SK-N-SH (cell line): ENCODE measurements around the gene AIF1L. TPM values are rescaled to one million over a fixed set of nuclear protein-coding genes. Genes with fewer than 3 reads are reported as not detected.

Experiments
- CTCF ChIA-PET: fragments of 300-600, 350-600 bp; formaldehyde crosslinking; extraction: SDS; loops from one replicate; lab custom pipeline; 2021; lab: Yijun Ruan, JAX
- POLR2A ChIA-PET: fragments of 350-600 bp; sonication (Branson Sonifier 250); formaldehyde crosslinking; extraction: SDS; loops from one replicate; lab custom pipeline; 2020; ENCODE audit warnings: antibody characterized with exemption, inconsistent platforms; lab: Yijun Ruan, JAX
- DNase-seq: peaks from one replicate; pipeline ENCODE4 v3.0.0; 2012
- H2AFZ ChIP-seq: fragments of 200-600 bp; sonication (generic); 2 replicates; pipeline ENCODE4 v1.8.1; 2016; ENCODE audit warnings: antibody characterized with exemption, mild to moderate bottlenecking, low read depth
- H3F3A ChIP-seq: fragments of 200-600 bp; sonication (generic); replicated peaks from 2 replicates; pipeline ENCODE3; 2016; ENCODE audit warnings: antibody characterized with exemption, mild to moderate bottlenecking; ENCODE audit not compliant: insufficient read depth
- H3K27ac ChIP-seq, 2 experiments: fragments of 200-500 bp in 1 of 2; fragments of 200-600 bp in 1 of 2; sonication (Bioruptor generic) in 1 of 2; sonication (generic), shearing (Covaris generic) in 1 of 2; 2 replicates each; pipeline versions ENCODE4 v1.5.1 to v1.6.1; 2014 to 2016; ENCODE audit warnings: low read depth in 2 of 2, inconsistent platforms in 1 of 2, low read length in 1 of 2, mild to moderate bottlenecking in 1 of 2, mixed read lengths in 1 of 2
- H3K27me3 ChIP-seq: fragments of 200-600 bp; sonication (generic), shearing (Covaris generic); 2 replicates; pipeline ENCODE4 v1.6.1; 2016; ENCODE audit warnings: mixed run types; ENCODE audit not compliant: insufficient read depth
- H3K36me3 ChIP-seq, 2 experiments: fragments of 200-500 bp in 1 of 2; fragments of 200-600 bp in 1 of 2; sonication (Bioruptor generic) in 1 of 2; sonication (generic) in 1 of 2; replicated peaks in 1 of 2; 2 replicates each; pipeline versions ENCODE3 to v1.5.1; 2014 to 2016; ENCODE audit warnings: low read length in 1 of 2, mild to moderate bottlenecking in 1 of 2; ENCODE audit not compliant: insufficient read depth in 2 of 2, control insufficient read depth in 1 of 2
- H3K4me1 ChIP-seq, 2 experiments: fragments of 200-500 bp in 1 of 2; fragments of 200-600 bp in 1 of 2; sonication (Bioruptor generic) in 1 of 2; sonication (generic), shearing (Covaris generic) in 1 of 2; 2 replicates each; pipeline versions ENCODE4 v1.5.1 to v1.6.1; 2014 to 2016; ENCODE audit warnings: low read depth in 1 of 2, low read length in 1 of 2, mixed run types in 1 of 2; ENCODE audit not compliant: insufficient read depth in 2 of 2, control insufficient read depth in 1 of 2
- H3K4me2 ChIP-seq: fragments of 200-600 bp; sonication (generic), shearing (Covaris generic); 2 replicates; pipeline ENCODE4 v1.6.1; 2017; ENCODE audit warnings: mixed run types
- H3K4me3 ChIP-seq, 2 experiments: fragments of 200-500 bp in 1 of 2; fragments of 200-600 bp in 1 of 2; sonication (Bioruptor generic) in 1 of 2; sonication (generic), shearing (Covaris generic) in 1 of 2; 2 replicates each; pipeline versions ENCODE4 v1.5.1 to v1.8.1; 2014 to 2016; ENCODE audit warnings: low read depth in 2 of 2, inconsistent platforms in 1 of 2, low read length in 1 of 2, mild to moderate bottlenecking in 1 of 2, mixed read lengths in 1 of 2, moderate library complexity in 1 of 2
- H3K79me2 ChIP-seq: fragments of 200-600 bp; sonication (generic); 2 replicates; pipeline ENCODE4 v1.8.1; 2017; ENCODE audit warnings: mild to moderate bottlenecking; ENCODE audit not compliant: insufficient read depth
- H3K9ac ChIP-seq: fragments of 200-600 bp; sonication (generic); 2 replicates; pipeline ENCODE4 v1.6.1; 2017; ENCODE audit warnings: mixed run types
- H3K9me2 ChIP-seq: fragments of 200-600 bp; sonication (generic); 2 replicates; pipeline ENCODE4 v1.6.1; 2017; ENCODE audit warnings: mixed run types
- H3K9me3 ChIP-seq: fragments of 200-600 bp; sonication (generic); 2 replicates; pipeline ENCODE4 v1.6.1; 2017; ENCODE audit warnings: mixed run types, mild to moderate bottlenecking, moderate library complexity
- H4K20me1 ChIP-seq: fragments of 200-600 bp; sonication (generic); 2 replicates; pipeline ENCODE4 v1.6.1; 2017; ENCODE audit warnings: mild to moderate bottlenecking, mixed run types; ENCODE audit not compliant: insufficient read depth
- EP300 ChIP-seq, 2 experiments: IDR thresholded peaks; 2 replicates each; pipeline versions ENCODE4 v1.4.0 to v1.6.1; 2012; ENCODE audit warnings: borderline replicate concordance in 1 of 2, low read depth in 1 of 2, low read length in 1 of 2
- FOXJ3 ChIP-seq: sonication (generic); formaldehyde crosslinking; IDR thresholded peaks from 2 replicates; pipeline ENCODE4 v1.5.1; 2020; ENCODE audit warnings: mild to moderate bottlenecking, missing genetic modification reagents
- FOXM1 ChIP-seq: IDR thresholded peaks from 2 replicates; pipeline ENCODE4 v1.4.0; 2012; ENCODE audit warnings: low read depth, mild to moderate bottlenecking
- GABPA ChIP-seq: IDR thresholded peaks from 2 replicates; pipeline ENCODE4 v1.4.0; 2012; ENCODE audit warnings: low read depth, mild to moderate bottlenecking
- MEF2A ChIP-seq: IDR thresholded peaks from 2 replicates; pipeline ENCODE4 v1.4.0; 2012; ENCODE audit warnings: low read depth, borderline replicate concordance
- NFIC ChIP-seq: IDR thresholded peaks from 2 replicates; pipeline ENCODE4 v1.4.0; 2012; ENCODE audit warnings: borderline replicate concordance
- NRF1 ChIP-seq: IDR thresholded peaks from 2 replicates; pipeline ENCODE4 v1.6.1; 2012; ENCODE audit warnings: low read depth, mild to moderate bottlenecking, low read length
- RFX5 ChIP-seq: IDR thresholded peaks from 2 replicates; pipeline ENCODE4 v1.6.1; 2012; ENCODE audit warnings: mild to moderate bottlenecking, improper control_type of control experiment, low read length
- SIN3A ChIP-seq: IDR thresholded peaks from 2 replicates; pipeline ENCODE4 v1.6.1; 2012; ENCODE audit warnings: low read depth, mild to moderate bottlenecking, low read length, moderate library complexity, borderline replicate concordance
- SMC3 ChIP-seq: IDR thresholded peaks from 2 replicates; pipeline ENCODE4 v1.6.1; 2012; ENCODE audit warnings: low read depth, low read length, improper control_type of control experiment
- TAF1 ChIP-seq: IDR thresholded peaks from 2 replicates; pipeline ENCODE4 v1.6.1; 2012; ENCODE audit warnings: low read depth, mild to moderate bottlenecking, low read length, moderate library complexity, borderline replicate concordance
- TEAD4 ChIP-seq: IDR thresholded peaks from 2 replicates; pipeline ENCODE4 v1.4.0; 2012; ENCODE audit warnings: mild to moderate bottlenecking, borderline replicate concordance; ENCODE audit not compliant: insufficient read depth
- YY1 ChIP-seq: IDR thresholded peaks from 2 replicates; pipeline ENCODE4 v1.4.0; 2012; ENCODE audit warnings: low read depth, mild to moderate bottlenecking
- WGBS: methylation state at CpG from one replicate; pipeline ENCODE4 v1.1.6; 2017; ENCODE audit warnings: low lambda C conversion rate; 5-methylcytosine and 5-hydroxymethylcytosine counted together
- polyA plus RNA-seq, 3 experiments: library from polyadenylated mRNA; depleted of rRNA; stranded (reverse); fragments of >200 nt; gene quantifications; 2 replicates each; pipeline ENCODE4 v1.2.3, GENCODE V29; 2012
- TF ChIP-seq, protein P1 (sequence below): IDR thresholded peaks from 2 replicates; pipeline ENCODE4; 2012
- TF ChIP-seq, protein P2 (sequence below): fragments of 200-600 bp; sonication (generic); IDR thresholded peaks from 2 replicates; pipeline ENCODE4 v1.6.1; 2017; ENCODE audit warnings: antibody characterized with exemption, mild to moderate bottlenecking, moderate library complexity

AIF1L gene
- polyA plus RNA-seq, 1 of the 3 experiments (the other 2 are of a cell fraction): 0.26 TPM

DNA sequence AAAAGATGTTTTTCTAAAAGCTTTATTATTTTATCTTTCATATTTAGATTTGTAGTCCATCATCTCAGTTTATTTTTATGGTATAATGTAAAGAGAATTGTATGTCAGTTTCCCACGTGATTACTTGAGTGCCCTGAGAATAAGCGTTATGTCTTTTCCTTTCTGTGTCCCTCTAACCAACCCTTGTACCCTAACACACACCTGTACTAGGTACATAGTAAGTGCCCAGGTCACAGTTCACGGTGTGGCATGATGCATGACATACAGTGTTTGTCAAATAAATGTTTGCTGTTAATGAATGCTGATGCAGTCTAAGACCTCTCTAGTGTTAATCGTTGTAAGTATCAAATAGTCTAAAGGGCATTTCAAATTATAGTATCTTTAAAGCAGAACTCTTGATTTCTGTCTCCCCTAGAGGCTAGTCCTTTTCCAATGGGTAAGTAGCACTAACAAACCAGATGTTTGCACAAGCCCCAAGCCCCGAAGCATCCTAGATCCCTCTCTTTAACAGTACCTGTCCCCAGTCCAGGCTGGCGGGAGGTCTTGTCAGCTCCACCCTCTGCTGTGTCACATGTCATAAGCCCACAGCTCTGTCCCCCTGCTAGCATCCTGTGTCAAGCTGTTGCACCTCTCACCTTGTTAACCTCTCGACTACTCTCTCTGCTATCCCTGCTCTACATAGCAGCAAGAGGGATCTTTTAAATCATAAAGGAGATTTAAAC, 52.8 kb downstream of the AIF1L start:
- CTCF ChIA-PET: interaction anchor here (1.0 to 1.8 kb wide), 2 partner anchors 187 kb away, joined by 3 to 7 read pairs; no protein-coding TSS in a partner anchor
- H3K36me3 ChIP-seq: peaks cover 80 to 89% of the 10 kb centered on the region in 2 experiments
- POLR2A ChIA-PET: no interaction called here

GRCh38 chr9:131149688-131150053, 53.3 kb downstream of the AIF1L start:
- Histone ChIP-seq H3F3A (peaks cover 11% of the 10 kb centered on the region), H4K20me1 (no peaks in the 10 kb centered on the region), H3K36me3 (peaks cover 84% of the 10 kb centered on the region in 2 experiments), H3K9me2 (no peaks in the 10 kb centered on the region), H3K9ac (no peak overlapping the region), H2AFZ (no peak overlapping the region), H3K79me2 (no peaks in the 10 kb centered on the region; the same call in 1 of the 2 replicates), H3K4me2 (no peak overlapping the region), H3K27ac (no peak overlapping the region), H3K27me3 (no peaks in the 10 kb centered on the region)
- ChIA-PET POLR2A (no interaction called here), CTCF (interaction anchor here (1.8 kb wide), 1 partner anchor 187 kb away, joined by 7 read pairs; no protein-coding TSS in a partner anchor)
- DNase-seq: no peak
- TF ChIP-seq NFIC (no peak), SIN3A (no peak), TEAD4 (no peak), NRF1 (no peak)
- TF ChIP-seq, all 33 proteins: peak for 0
- no peaks in the 10 kb centered on the region for H3K9me3 ChIP-seq
- H3K4me3 ChIP-seq: no peak overlapping the region
- no peaks in the 10 kb centered on the region for H3K4me1 ChIP-seq
- 80% methylated on average over 5 of the region's 5 CpGs for WGBS

More for the DNA sequence above, 52.8 kb downstream of the AIF1L start:
- Histone ChIP-seq H3K27me3 (no peaks in the 10 kb centered on the region), H3K79me2 (no peaks in the 10 kb centered on the region), H3K9ac (no peak overlapping the region), H3K4me1 (no peaks in the 10 kb centered on the region), H3K4me2 (no peak overlapping the region), H4K20me1 (no peaks in the 10 kb centered on the region), H3K27ac (no peak overlapping the region), H3K9me2 (no peaks in the 10 kb centered on the region), H2AFZ (no peak overlapping the region), H3F3A (peaks cover 11% of the 10 kb centered on the region), H3K9me3 (no peaks in the 10 kb centered on the region), H3K4me3 (no peak overlapping the region)
- TF ChIP-seq SMC3: no peak
- TF ChIP-seq GABPA: no peak
- no peak for TF ChIP-seq YY1
- no peak for TF ChIP-seq TAF1
- TF ChIP-seq, protein P1, sequence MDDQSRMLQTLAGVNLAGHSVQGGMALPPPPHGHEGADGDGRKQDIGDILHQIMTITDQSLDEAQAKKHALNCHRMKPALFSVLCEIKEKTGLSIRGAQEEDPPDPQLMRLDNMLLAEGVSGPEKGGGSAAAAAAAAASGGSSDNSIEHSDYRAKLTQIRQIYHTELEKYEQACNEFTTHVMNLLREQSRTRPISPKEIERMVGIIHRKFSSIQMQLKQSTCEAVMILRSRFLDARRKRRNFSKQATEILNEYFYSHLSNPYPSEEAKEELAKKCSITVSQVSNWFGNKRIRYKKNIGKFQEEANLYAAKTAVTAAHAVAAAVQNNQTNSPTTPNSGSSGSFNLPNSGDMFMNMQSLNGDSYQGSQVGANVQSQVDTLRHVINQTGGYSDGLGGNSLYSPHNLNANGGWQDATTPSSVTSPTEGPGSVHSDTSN: no peak
- no peak for TF ChIP-seq EP300 (IDR thresholded peaks at IDR 0.05; ENCODE audit: borderline replicate concordance in 1 of 2, low read depth in 1 of 2, low read length in 1 of 2)
- no peak for TF ChIP-seq FOXM1
- TF ChIP-seq, protein P2, sequence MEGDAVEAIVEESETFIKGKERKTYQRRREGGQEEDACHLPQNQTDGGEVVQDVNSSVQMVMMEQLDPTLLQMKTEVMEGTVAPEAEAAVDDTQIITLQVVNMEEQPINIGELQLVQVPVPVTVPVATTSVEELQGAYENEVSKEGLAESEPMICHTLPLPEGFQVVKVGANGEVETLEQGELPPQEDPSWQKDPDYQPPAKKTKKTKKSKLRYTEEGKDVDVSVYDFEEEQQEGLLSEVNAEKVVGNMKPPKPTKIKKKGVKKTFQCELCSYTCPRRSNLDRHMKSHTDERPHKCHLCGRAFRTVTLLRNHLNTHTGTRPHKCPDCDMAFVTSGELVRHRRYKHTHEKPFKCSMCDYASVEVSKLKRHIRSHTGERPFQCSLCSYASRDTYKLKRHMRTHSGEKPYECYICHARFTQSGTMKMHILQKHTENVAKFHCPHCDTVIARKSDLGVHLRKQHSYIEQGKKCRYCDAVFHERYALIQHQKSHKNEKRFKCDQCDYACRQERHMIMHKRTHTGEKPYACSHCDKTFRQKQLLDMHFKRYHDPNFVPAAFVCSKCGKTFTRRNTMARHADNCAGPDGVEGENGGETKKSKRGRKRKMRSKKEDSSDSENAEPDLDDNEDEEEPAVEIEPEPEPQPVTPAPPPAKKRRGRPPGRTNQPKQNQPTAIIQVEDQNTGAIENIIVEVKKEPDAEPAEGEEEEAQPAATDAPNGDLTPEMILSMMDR: no peak
- TF ChIP-seq FOXJ3 (CRISPR knock-in tag): no peak
- TF ChIP-seq MEF2A: no peak
- TF ChIP-seq RFX5: no peak
- 87% methylated on average over 7 of the region's 7 CpGs for WGBS
- DNase-seq: no peak
